ENCODE results near the gene NPC1.
"Not testable (repeated sequence)": the region's sequence is repeated elsewhere in the genome, so short reads cannot be mapped to it uniquely, and the experiment has no call there.

NPC1 gene

DNA sequence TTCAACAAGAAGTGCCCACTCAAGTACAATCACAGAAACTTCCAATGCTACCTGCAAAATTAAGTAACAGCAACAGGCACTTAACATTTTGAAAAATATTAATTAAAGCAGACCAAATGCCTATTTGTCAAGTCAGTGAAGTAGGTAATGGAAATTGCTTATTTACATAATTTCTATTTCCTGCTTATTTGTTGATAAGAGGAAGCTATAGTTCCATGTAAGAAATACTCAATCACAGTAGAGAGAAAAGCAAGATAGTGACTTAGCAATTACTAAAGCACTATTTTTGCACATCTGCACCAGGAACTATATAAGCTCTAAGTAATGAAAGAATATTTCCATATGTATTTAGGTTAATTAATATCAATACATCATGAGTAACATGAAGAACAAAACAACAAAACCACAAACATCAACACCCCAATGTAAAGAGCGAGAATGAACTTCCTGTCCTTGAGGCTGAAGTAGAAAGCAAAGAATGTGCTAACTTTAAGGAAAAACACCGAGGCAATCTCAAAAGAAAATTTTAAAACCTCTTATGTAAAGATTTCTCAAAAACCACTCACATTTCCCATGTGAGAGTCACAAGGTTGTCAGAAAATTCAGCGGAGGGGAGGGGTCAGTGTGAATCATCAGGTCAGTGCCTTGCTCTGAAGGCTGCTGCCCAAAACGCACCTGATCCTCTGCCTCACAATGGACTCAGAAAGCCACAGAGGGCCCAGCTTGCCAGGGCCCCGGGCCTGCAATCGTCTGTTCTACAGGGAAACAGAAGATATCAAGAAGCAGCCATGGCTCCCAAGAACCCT lies 12.5 kb downstream of the NPC1 start:
- peak; percentile 45 for DNase-seq

DNA sequence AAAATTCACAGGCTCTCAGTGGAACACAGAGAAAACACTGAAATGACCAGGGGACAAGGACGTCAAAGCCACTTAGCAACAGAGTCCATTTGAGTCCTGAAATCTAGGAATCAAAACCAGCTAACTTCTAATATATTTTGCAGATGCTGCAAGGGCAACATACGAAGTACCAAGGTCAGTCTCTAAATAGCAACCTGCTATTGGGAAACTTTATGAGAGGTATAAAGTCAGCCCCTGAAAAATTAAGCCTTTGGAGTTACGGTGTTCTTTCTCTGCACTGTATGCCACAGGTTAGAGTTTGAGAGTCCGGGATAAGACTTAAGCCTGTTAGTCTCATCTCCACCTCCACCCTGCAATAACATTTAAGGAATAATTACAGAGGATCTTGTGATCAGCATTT lies 13.3 kb downstream of the NPC1 start:
- no peak for DNase-seq

DNA sequence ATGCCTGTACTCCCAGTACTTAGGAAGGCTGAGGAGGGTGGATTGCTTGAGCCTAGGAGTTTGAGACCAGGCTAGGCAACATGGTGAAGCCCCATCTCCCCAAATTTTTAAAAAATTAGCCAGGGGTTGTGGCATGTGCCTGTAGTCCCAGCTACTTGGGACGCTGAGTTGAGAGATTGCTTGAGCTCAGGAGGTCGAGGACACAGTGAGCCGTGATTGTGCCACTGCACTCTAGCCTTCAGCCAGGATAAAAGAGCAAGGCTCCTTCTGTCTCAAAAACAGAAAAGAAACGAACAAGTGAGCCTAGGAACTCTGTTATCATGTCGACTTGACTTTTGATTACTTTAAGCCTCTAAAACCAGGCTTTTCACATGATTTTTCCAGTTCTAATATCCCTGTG lies 13.7 kb downstream of the NPC1 start:
- DNase-seq: no peak

DNA sequence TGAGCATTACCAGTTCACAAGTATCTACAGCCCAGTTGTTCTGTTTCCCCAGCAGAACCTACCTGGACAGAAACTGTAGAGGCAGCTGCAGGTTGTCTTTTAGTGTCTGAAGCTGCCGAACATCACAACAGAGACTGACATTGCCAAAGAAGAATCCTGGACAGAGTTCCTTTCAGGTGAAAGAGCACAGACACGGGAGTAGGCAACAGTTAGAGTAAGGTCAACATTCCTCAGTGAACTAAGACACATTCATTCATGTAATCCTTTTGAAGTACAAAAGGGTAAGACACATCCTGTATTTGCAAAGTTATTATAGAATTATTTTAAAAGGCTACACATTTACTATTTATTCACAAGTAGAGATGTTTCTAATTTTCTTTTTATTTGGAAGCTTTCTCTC lies 14.3 kb downstream of the NPC1 start:
- DNase-seq: no peak

DNA sequence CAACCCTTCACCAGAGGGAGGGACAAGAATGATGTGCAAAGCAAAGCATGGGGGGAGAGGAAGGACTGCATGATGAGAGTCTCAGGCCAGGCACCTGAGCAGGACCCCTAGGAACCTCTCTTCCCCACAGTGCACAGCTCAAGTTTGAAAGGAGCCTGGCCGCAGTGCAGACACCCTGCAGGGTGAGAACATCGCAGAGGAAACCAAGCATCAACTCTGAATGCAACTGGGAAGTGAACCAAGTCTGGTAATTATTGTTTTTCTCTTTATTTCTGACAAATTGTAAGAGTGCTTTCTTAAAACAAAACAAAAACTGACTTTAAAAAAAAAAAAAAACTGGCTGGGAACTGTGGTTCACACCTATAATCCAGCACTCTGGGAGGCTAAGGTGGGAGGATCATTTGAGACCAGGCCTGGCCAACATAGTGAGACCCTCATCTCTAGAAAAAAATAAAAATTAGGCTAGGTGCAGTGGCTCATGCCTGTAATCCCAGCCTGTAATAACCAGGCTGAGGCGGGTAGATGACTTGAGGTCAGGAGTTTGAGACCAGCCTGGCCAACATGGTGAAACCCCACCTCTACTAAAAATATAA lies 15.3 kb downstream of the NPC1 start:
- no peak for DNase-seq

DNA sequence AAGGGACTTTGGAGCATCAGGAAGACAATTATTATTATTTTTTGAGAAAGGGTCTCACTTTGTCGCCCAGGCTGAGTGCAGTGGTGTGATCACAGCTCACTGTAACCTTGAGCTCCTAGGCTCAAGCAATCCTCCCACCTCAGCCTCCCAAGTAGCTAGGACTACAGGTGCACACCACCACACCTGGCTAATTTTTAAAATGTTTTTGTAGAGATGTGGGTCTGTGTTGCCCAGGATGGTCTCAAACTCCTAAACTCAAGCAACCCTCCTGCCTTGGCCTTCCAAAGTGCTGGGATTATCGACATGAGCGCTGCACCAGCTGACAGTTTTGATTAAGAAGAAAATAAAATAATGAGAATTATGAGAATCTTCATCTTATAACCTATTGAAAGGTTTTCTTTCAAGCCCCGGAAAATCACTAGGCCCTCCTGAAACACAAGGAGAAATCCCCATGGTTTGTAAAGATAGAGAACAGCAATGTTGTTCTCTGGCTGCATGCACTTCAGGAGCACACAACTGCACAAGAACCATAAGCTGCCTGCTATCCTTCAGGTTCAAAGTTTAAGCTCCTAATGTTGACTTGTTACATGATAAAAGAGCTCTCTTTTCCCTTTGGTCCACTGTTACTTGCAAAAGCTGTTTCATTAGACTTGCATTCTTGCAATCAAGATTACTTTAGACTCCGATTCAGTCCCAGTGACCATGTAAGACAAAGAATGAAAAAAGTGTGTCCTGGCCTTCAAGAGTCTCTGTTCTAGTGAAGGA lies 16.8 kb downstream of the NPC1 start:
- no peak for DNase-seq

DNA sequence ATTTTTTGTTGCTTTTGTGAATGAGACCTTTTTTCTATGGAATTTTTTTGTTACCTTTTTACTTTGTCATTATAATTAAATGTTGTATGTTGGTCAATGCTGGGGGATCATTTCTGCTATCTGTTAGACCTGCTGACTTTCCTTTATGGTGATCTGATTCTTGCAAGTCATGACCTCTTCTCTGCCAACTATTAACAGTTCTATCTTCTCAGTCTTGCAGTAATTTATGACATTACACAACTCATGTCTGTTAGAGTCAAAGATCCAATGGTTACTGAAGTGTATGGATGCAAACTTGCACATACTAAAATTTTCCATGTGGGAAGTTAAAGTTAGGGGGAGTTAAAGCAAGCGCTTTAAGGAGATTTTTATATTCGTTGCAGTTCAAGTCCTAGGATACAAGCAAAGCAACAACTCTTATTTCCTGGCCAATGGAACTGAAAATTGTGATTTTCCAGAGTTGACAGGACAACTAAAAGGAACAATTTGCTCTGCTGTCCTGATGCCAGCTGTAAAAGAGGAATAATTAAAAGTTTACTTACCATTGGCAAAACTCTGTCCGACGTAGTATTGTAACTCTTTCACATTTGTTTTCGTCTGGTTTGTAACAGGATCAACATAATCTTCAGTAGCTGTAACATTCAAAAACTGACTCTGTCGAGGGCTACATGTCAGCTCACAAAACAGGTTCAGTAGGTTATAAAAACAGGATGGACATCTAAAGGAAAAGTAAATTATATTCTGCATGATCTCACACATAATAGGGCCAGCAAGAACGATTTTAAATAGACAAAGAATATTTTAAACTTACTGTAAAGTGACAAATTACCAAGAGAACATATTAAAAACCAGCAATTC lies 17.8 kb downstream of the NPC1 start:
- no peak for DNase-seq

DNA sequence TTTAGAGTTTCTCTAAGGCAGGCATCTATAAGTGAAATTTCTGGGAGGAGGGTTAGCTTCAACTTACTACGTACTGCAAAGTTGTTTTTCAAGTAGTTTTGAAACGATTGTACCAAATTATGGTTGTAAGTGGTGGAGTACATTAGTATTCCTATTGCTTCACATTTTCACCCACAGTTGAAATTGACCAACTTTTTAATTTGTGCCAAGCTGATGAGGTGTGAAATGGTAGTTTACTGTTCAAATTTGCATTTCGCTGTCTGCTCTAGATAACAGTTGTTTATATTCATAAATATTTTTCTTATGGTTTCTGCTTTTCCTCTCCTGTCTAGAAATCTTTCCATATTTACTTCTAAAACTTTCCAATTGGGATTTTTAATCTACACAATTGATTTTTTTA lies 18.6 kb downstream of the NPC1 start:
- DNase-seq: no peak

DNA sequence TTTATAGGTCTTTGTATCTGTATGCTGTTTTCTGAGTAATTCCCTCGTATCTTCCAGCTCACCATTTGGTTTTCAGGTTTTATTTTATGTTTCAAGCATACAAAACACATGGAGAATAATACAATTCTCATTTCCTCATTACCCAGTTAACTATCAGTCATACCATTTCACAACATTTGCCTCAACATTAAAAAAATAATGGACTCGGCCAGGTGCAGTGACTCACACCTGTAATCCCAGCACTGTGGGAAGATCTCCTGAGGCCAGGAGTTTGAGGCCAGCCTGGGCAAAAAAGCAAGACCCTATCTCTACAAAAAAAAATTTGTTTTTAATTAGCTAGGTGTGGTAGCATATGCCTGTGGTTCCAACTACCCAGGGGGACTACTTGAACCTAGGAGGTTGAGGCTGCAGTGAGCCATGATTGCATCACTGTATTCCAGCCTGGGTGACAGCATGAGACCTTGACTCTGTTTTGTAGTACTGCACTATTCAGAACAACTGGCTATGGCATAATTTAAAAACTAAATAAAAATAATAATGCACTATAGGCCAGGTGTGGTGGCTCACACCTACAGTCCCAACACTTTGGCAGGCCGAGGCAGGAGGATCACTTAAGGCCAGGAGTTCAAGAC lies 20.3 kb downstream of the NPC1 start:
- no peak for DNase-seq

DNA sequence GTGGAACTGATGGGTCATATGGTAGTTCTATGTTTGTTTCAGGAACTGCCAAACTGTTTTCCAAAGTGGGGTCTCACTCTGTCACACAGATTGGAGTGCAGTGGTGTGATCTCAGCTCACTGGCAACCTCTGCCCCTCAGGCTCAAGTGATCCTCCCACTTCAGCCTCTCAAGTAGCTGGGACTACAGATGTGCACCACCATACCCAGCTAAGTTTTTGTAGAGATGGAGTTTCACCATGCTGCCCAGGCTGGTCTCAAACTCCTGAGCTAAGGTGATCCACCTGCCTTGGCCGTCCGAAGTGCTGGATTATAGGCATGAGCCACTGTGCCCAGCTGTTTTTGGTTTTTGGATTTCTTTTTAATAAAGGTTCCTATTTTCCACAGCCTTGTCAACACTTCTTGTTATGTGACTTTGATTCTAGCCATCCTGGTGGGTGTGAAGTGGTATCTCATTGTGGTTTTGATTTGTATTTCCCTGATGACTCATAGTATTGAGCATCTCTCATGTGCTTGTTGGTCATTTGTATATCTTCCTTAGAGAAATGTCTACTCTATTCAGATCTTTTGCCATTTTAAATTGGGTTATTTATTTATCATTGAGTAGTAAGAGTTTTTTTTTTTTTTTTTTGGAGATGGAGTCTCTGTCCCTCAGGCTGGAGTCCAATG lies 22.8 kb downstream of the NPC1 start:
- DNase-seq: peak; percentile 35

DNA sequence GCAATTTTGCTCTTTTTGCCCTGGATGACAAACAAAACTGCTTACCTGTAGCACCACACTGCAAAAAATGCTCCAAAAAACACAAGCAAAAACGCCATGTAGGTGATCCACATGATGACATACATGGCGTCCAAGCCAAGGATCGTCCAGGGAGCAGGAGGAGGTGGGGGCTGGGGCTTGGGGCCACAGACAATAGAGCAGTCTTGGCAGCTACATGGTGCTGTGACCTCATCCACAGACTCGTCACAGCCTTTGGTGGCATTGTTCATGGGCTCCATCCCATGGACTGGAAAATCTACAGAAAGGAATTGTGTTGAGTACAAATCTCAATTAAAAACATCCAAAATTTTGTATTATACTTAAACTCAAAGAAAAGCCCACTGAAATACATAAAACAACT lies 26.1 kb downstream of the NPC1 start:
- DNase-seq: no peak

DNA sequence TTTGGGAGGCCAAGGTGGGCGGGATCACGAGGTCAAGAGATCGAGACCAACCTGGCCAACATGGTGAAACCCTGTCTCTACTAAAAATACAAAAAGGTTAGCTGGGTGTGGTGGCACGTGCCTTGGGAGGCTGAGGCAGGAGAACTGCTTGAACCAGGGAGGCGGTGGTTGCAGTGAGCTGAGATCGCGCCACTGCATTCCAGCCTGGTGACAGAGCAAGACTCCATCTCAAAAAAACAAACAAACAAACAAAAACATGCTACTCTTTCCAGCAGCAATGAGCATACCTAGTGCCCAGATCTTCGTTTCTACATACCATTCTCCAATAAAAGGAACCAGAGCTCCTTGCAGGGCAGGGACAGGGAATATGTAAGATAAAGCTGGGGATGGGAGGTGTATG lies 28.8 kb downstream of the NPC1 start:
- not testable (repeated sequence) for DNase-seq

DNA sequence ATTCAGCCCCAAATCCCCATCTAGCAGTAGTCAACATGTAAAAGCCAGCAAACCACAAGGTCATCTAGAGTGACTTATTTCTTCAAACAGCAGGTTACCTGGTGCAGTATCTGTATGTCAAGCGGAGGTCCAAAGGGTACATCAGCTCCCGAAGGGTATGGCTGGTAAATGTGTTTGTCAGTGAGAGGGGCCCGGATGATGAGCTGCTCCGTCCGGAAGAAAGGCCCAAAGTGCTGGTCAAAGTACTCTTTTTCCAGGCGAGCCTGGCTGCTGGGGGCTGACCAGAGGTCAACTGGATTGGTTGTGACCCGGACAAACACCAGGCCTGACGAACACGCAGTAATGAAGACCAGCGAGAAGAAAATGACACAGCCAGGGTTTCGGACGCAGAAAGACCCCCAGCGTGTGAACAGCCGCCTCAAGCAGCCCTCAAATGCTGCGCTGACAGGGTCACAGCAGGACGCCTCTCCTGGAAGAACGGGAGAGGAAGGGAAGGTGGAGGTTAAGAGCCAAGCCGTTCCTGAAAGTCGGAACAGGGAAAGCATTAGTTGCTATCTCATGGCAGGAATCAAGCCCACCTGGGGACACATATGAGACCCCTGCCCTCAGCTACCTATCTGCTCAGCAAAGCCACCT lies 30.0 kb downstream of the NPC1 start:
- DNase-seq: no peak

DNA sequence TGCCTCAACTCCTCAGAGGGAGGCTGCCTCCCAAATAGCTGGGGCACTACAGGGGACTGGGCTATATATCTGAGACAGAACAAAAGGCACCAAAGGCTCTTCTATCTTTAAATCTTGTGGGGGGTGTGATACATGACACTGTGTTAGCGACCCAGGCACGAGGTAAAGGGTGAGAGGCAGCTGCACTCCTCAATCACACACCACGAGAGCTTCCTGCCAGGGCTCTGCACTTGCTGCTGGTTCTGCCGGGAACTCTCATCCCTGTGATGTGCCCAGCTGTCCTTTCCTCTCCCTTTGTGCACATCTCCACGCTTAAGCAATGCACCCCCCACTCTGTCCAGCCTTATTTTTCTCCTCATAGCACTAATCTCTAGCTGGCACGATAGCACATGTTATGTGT lies 32.4 kb downstream of the NPC1 start:
- no peak for DNase-seq

DNA sequence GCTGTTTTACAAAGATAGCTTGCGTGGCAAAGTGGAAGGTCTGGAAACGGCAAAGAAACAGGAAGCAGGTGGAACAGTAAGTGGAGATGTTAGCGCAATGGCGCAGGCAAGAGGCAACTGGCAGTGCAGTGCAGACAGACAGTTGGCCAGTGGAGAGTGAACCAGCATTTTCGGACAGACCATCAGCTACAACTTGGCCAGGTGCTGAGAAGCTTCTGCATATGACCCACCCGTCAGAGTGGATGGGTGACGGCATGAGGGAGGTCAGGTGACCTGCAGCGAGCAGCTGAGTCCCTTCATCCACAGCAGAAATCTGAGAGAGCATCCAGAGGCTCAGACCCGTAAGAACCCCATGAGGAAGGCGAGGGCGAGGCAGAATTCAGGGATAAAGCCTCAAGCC lies 33.8 kb downstream of the NPC1 start:
- no peak for DNase-seq

DNA sequence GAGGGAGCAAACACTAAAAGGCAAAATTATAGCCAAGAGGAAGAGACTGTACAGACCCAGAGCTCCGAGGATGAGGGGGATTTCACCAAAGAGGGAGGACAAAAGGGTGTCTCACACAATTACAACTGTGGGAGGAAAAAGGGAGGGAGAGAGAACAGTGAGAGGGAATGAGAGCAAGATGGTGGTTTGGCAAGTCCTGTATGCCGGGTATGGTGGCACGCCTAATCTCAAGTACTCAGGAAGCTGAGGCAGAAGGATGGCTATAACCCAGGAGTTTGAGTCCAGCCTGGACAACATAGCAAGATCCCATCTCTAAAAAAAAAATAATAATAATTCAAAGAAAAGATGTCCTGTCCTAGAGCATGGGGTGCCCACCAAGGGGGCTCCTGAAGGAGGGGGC lies 34.3 kb downstream of the NPC1 start:
- DNase-seq: no peak

DNA sequence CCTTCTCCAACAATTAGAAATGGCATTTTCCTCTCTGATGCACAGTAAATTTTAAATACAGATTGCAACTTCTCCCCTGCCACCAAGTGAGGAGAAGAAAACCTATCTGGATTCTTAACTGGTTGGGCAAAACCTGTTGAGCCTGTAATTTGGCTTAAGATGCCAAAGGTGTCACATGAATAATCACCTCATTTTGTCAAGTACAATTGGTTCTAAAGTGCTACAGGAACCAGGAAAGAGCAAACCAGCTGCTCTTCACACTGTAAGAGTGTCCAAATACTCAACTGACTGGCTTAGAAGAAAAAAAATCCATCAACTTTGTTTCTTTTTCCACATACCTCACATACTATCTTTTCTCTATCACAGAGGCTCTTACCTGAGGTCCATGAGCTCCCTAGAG lies 35.4 kb downstream of the NPC1 start:
- no peak for DNase-seq

DNA sequence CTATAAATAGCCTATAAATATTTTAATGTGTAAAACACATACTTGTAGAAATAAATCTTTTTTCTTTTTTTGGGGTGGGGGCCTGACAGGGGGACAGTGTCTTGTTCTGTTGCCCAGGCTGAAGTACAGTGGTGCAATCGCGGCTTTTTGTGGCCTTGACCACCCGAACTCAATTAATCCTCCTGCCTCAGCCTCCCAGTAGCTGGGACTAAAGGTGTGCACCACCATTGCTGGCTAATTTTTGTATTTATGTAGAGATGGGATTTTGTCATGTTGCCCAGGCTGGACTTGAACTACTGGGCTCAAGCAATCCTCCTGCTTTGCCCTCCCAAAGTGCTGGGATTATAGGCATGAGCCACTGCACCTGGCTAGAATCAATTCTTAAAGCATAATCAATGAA lies 37.6 kb downstream of the NPC1 start:
- no peak for DNase-seq

DNA sequence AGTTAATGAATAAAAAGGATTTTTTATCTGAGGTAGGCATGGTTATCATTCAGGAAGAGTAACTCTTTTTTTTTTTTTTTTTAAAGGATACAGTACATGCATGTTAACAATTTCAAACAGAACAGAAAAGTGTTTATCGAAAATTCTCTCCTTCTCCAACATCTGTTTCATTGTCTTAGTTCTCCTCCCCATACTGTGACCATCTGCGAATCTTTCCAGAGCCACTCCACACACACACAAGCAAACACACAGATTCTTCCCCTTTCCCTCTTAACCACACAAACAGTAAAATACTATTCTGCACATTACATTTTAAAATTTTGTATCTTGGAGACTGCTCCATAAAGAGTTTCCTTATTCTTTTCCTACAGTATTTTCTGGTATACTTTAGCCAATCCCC lies 38.0 kb downstream of the NPC1 start:
- no peak for DNase-seq

DNA sequence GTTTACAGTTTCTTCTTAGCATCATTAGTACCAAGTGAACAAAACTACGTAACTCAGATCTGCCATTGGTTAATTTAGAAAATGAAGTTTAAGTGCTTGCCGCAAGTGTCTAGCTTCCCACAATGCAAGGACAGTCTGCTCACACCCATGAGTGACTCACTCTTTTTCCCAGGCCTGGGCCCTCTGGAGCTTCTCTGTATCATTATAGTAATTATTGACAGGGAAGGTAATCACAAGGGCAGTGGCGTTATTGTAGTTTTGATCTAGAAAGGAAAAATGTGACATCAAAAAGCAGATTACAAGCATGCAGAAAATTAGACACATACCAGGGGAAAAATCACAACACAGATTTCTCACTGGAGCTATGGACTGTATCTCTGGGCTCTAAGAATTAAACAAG lies 38.5 kb downstream of the NPC1 start:
- DNase-seq: peak; percentile 15

DNA sequence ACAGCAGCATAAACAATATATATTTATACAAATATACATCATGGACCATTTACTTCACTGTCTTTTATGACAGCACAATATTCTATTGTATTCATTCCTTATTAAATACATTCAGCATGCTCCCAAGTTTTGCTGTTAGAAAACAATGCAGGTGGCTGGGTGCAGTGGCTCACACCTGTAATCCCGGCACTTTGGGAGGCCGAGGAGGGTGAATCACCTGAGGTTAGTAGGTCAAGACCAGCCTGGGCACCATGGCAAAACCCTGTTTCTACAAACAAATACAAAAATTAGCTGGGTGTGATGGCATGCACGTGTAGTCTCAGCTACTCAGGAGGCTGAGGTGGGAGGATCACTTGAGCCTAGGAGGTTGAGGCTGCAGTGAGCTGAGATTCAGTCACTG lies 39.0 kb downstream of the NPC1 start:
- DNase-seq: no peak

All from fibroblast of upper back skin (primary cell).